Neural cell (in vitro differentiated cells): ENCODE measurements around the gene CDKL4. TPM values are rescaled to one million over a fixed set of nuclear protein-coding genes. Genes with fewer than 3 reads are reported as not detected.

ENCODE experiments used
- H2AFZ ChIP-seq: fragments of 200-600, 300-800 bp; sonication (generic), shearing (Covaris generic); 2 replicates; pipeline ENCODE4 v1.6.0; 2014; ENCODE audit warnings: low read depth, mild to moderate bottlenecking, antibody characterized with exemption, low read length, moderate library complexity
- H3F3A ChIP-seq: fragments of 200-600 bp; shearing (Covaris generic); 2 replicates; pipeline ENCODE4 v1.6.1; 2016; ENCODE audit warnings: mild to moderate bottlenecking, moderate library complexity, mixed read lengths, antibody characterized with exemption, low read length; ENCODE audit not compliant: insufficient read depth, poor library complexity, severe bottlenecking
- H3K27ac ChIP-seq: fragments of 200-600, 300-800 bp; sonication (generic), shearing (Covaris generic); 2 replicates; pipeline ENCODE4 v1.5.1; 2014; ENCODE audit warnings: mild to moderate bottlenecking, low read length, moderate library complexity
- H3K27me3 ChIP-seq: fragments of 300-800, 200-600 bp; sonication (generic), shearing (Covaris generic); 2 replicates; pipeline ENCODE4 v1.6.0; 2014; ENCODE audit warnings: mild to moderate bottlenecking, low read depth, low read length, moderate library complexity; ENCODE audit not compliant: insufficient read depth
- H3K36me3 ChIP-seq: fragments of 300-800, 200-600 bp; sonication (generic), shearing (Covaris generic); 2 replicates; pipeline ENCODE4 v1.5.1; 2014; ENCODE audit warnings: mild to moderate bottlenecking, antibody characterized with exemption, low read length, moderate library complexity; ENCODE audit not compliant: insufficient read depth
- H3K4me2 ChIP-seq: fragments of 300-800, 200-600 bp; sonication (generic), shearing (Covaris generic); 2 replicates; pipeline ENCODE4 v1.6.0; 2014; ENCODE audit warnings: mild to moderate bottlenecking, low read length
- H3K4me3 ChIP-seq: fragments of 300-800, 200-600 bp; sonication (generic), shearing (Covaris generic); 2 replicates; pipeline ENCODE4 v1.5.1; 2014; ENCODE audit warnings: mild to moderate bottlenecking, low read length, moderate library complexity
- H3K79me2 ChIP-seq: fragments of 200-600 bp; shearing (Covaris generic); replicated peaks from 2 replicates; pipeline ENCODE4 v1.6.0; 2014; ENCODE audit warnings: mild to moderate bottlenecking, low read length, moderate library complexity; ENCODE audit not compliant: insufficient read depth
- H3K9ac ChIP-seq: fragments of 300-800, 200-600 bp; sonication (generic), shearing (Covaris generic); 2 replicates; pipeline ENCODE4 v1.6.1; 2016; ENCODE audit warnings: mild to moderate bottlenecking, low read length, mixed read lengths
- H3K9me2 ChIP-seq: fragments of 200-600 bp; shearing (Covaris generic); 2 replicates; pipeline ENCODE4 v1.6.1; 2016; ENCODE audit warnings: mild to moderate bottlenecking, low read length, mixed read lengths; ENCODE audit not compliant: insufficient read depth
- H3K9me3 ChIP-seq: fragments of 200-600, 300-800 bp; sonication (generic), shearing (Covaris generic); 2 replicates; pipeline ENCODE4 v1.6.1; 2016; ENCODE audit warnings: mild to moderate bottlenecking, mixed run types, low read length, moderate library complexity, mixed read lengths
- H4K20me1 ChIP-seq: fragments of 200-600 bp; shearing (Covaris generic); 2 replicates; pipeline ENCODE4 v1.6.1; 2016; ENCODE audit warnings: mild to moderate bottlenecking, mixed run types; ENCODE audit not compliant: insufficient read depth
- CTCF ChIP-seq: fragments of 450-650 bp; IDR thresholded peaks from 2 replicates; pipeline ENCODE4 v1.5.1; 2014; ENCODE audit warnings: antibody characterized with exemption, mild to moderate bottlenecking, moderate library complexity; ENCODE audit not compliant: poor library complexity, severe bottlenecking
- EP300 ChIP-seq: fragments of 450-650 bp; conservative IDR thresholded peaks from 2 replicates; pipeline ENCODE4 v1.6.1; 2014; ENCODE audit warnings: antibody characterized with exemption, mild to moderate bottlenecking, moderate library complexity; ENCODE audit not compliant: poor library complexity, severe bottlenecking
- EZH2 ChIP-seq: fragments of 200-600, 300-800 bp; shearing (Covaris generic), sonication (generic); IDR thresholded peaks from 2 replicates; pipeline ENCODE4 v1.6.1; 2014; ENCODE audit warnings: antibody characterized with exemption, low read length, borderline replicate concordance, mild to moderate bottlenecking; ENCODE audit not compliant: insufficient read depth, poor library complexity, severe bottlenecking
- MXI1 ChIP-seq: fragments of 450-650 bp; conservative IDR thresholded peaks from 2 replicates; pipeline ENCODE4 v1.6.1; 2014; ENCODE audit warnings: antibody characterized with exemption, mild to moderate bottlenecking; ENCODE audit not compliant: poor library complexity, severe bottlenecking
- POLR2AphosphoS5 ChIP-seq: IDR thresholded peaks from 2 replicates; pipeline ENCODE4 v1.6.1; 2012
- RAD21 ChIP-seq: fragments of 450-650 bp; conservative IDR thresholded peaks from 2 replicates; pipeline ENCODE4 v1.6.1; 2014; ENCODE audit warnings: antibody characterized with exemption, mild to moderate bottlenecking, moderate library complexity
- REST ChIP-seq: IDR thresholded peaks from 2 replicates; pipeline ENCODE4 v1.6.1; 2012; ENCODE audit warnings: borderline replicate concordance
- SMC3 ChIP-seq: fragments of 450-650 bp; conservative IDR thresholded peaks from 2 replicates; pipeline ENCODE4 v1.6.1; 2014; ENCODE audit warnings: antibody characterized with exemption, mild to moderate bottlenecking, moderate library complexity; ENCODE audit not compliant: poor library complexity
- TAF1 ChIP-seq: IDR thresholded peaks from 2 replicates; pipeline ENCODE4 v1.6.1; 2012; ENCODE audit warnings: low read depth
- polyA plus RNA-seq: library from polyadenylated mRNA; depleted of rRNA; stranded (reverse); fragments of >200 nt; gene quantifications from 2 replicates; pipeline ENCODE4 v1.2.3, GENCODE V29; 2014

The CDKL4 gene
- polyA plus RNA-seq, 1 donor from 2014 or later, result not detected

GRCh38 chr2:39150102-39150562 is 93.6 kb downstream of the CDKL4 start:
- Histone ChIP-seq H3K27me3 (no peaks in the 10 kb centered on the region), H3F3A (no peaks in the 10 kb centered on the region), H2AFZ (no peak overlapping the region), H3K9me3 (no peaks in the 10 kb centered on the region), H3K9ac (no peak overlapping the region), H3K9me2 (no peaks in the 10 kb centered on the region), H3K79me2 (no peaks in the 10 kb centered on the region), H3K27ac (no peak overlapping the region), H4K20me1 (no peaks in the 10 kb centered on the region), H3K4me3 (no peak overlapping the region), H3K4me2 (no peak overlapping the region), H3K36me3 (no peaks in the 10 kb centered on the region)
- TF ChIP-seq RAD21 (no peak), SMC3 (no peak), TAF1 (no peak), REST (no peak), MXI1 (no peak), CTCF (no peak), POLR2AphosphoS5 (no peak), EZH2 (no peak), EP300 (no peak)

- no peaks in the 10 kb centered on the region for H3F3A ChIP-seq
- no peaks in the 10 kb centered on the region for H3K9me3 ChIP-seq
- H3K4me3 ChIP-seq, result no peak overlapping the region
- H3K9me2 ChIP-seq, result no peaks in the 10 kb centered on the region
- no peak overlapping the region for H3K4me2 ChIP-seq
- no peaks in the 10 kb centered on the region for H3K36me3 ChIP-seq
- no peaks in the 10 kb centered on the region for H3K27me3 ChIP-seq
- TF ChIP-seq EP300 (no peak), RAD21 (no peak), POLR2AphosphoS5 (no peak), REST (no peak), TAF1 (no peak), CTCF (no peak), MXI1 (no peak), EZH2 (no peak), SMC3 (no peak)
- H3K9ac ChIP-seq, result no peak overlapping the region
- H4K20me1 ChIP-seq, result no peaks in the 10 kb centered on the region
- H3K79me2 ChIP-seq, result no peaks in the 10 kb centered on the region
- no peak overlapping the region for H2AFZ ChIP-seq
- H3K27ac ChIP-seq, result no peak overlapping the region
These were observed 97.1 kb downstream of the CDKL4 start for GRCh38 chr2:39146630-39147029.
